IMR-90 (cell line): Measurements from ENCODE around the gene NMBR.

Source experiments
- CEBPB ChIP-seq: IDR thresholded peaks from 2 replicates; pipeline ENCODE4 v1.6.1; 2012; ENCODE audit warnings: low read depth, low read length, improper control_type of control experiment
- CTCF ChIP-seq: conservative IDR thresholded peaks from 2 replicates; pipeline ENCODE4 v1.5.1; 2012; ENCODE audit warnings: mild to moderate bottlenecking, low read depth, low read length, improper control_type of control experiment
- ELK1 ChIP-seq: fragments of 150-350 bp; IDR thresholded peaks from 2 replicates; pipeline ENCODE4 v1.6.1; 2016; ENCODE audit warnings: low read depth, mild to moderate bottlenecking, low read length, moderate library complexity, borderline replicate concordance
- FOS ChIP-seq: fragments of 150-350 bp; IDR thresholded peaks from 2 replicates; pipeline ENCODE4 v1.6.1; 2016; ENCODE audit warnings: low read depth, low read length
- POLR2A ChIP-seq: IDR thresholded peaks from 2 replicates; pipeline ENCODE4 v1.6.1; 2012; ENCODE audit warnings: mild to moderate bottlenecking, low read depth, low read length
- RFX5 ChIP-seq: IDR thresholded peaks from 2 replicates; pipeline ENCODE4 v1.8.0; 2012; ENCODE audit warnings: low read depth, mild to moderate bottlenecking, low read length, moderate library complexity
- SMC3 ChIP-seq: fragments of 150-350 bp; IDR thresholded peaks from 2 replicates; pipeline ENCODE4 v1.6.1; 2016; ENCODE audit warnings: low read depth, mild to moderate bottlenecking, antibody characterized with exemption, low read length, moderate library complexity

DNA sequence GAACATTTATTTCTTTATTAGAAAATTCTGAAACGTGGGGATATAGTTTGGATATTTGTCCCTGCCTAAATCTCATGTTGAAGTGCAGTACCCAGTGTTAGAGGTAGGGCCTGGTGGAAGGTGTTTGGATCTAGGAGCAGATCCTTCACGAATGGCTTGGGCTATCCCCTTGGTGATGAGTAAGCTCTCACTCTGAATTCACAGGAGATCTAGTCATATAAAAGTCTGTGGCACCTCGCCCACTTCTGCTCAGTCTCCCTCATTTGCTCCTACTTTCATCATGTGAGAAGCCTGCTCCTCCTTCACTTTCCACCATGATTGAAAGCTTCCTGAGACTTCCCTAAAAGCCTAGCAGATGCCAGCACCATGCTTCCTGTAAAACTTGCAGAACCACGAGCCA is 111.0 kb downstream of the NMBR start:
- no peak for TF ChIP-seq CTCF
- no peak for TF ChIP-seq RFX5
- no peak for TF ChIP-seq FOS
- TF ChIP-seq SMC3 = no peak
- no peak for TF ChIP-seq ELK1
- TF ChIP-seq POLR2A = no peak
- TF ChIP-seq CEBPB = no peak
